Brain pericyte (primary cell): ENCODE results near the gene UTP15.

Experiments used
- DNase-seq: peaks from one replicate; pipeline ENCODE4 v3.0.0-alpha.2; 2012; ENCODE audit warnings: low read depth, low spot score

The UTP15 gene

GRCh38 chr5:73565139-73565968 is at the start of gene UTP15, which contains the start of gene ANKRA2:
Gene UTP15 (plus strand): TSS chr5:73565743. CDS start chr5:73567345, 1,602 bp downstream.
Gene ANKRA2 (minus strand): TSS chr5:73565639. CDS start chr5:73562881, 2,758 bp downstream.
- peak; percentile 88 for DNase-seq

- peak; percentile 38 for DNase-seq
These were observed 45.8 kb upstream of the UTP15 start for GRCh38 chr5:73519531-73520283.

- no peak for DNase-seq
These were observed 42.6 kb upstream of the UTP15 start for GRCh38 chr5:73522989-73523388.

GRCh38 chr5:73523861-73524260 is 41.7 kb upstream of the UTP15 start:
- no peak for DNase-seq

GRCh38 chr5:73525606-73526203 is 39.8 kb upstream of the UTP15 start:
- DNase-seq = no peak

GRCh38 chr5:73528248-73528647 is 37.3 kb upstream of the UTP15 start:
- no peak for DNase-seq

GRCh38 chr5:73529081-73529480 is 36.5 kb upstream of the UTP15 start:
- no peak for DNase-seq

- DNase-seq = no peak
These were observed 34.2 kb upstream of the UTP15 start for GRCh38 chr5:73531356-73531755.

GRCh38 chr5:73532195-73532594 is 33.3 kb upstream of the UTP15 start:
- DNase-seq = no peak

GRCh38 chr5:73534011-73534644 is 31.4 kb upstream of the UTP15 start:
- no peak for DNase-seq

GRCh38 chr5:73534971-73535370 is 30.6 kb upstream of the UTP15 start:
- DNase-seq = no peak

GRCh38 chr5:73539730-73540129 is 25.8 kb upstream of the UTP15 start:
- DNase-seq = no peak

GRCh38 chr5:73540192-73540591 is 25.4 kb upstream of the UTP15 start:
- DNase-seq = no peak

GRCh38 chr5:73542020-73542419 is 23.5 kb upstream of the UTP15 start:
- no peak for DNase-seq

GRCh38 chr5:73544429-73545402 is 20.8 kb upstream of the UTP15 start:
- no peak for DNase-seq

- no peak for DNase-seq
These were observed 20.2 kb upstream of the UTP15 start for GRCh38 chr5:73545403-73545779.

GRCh38 chr5:73550016-73550415 is 15.5 kb upstream of the UTP15 start:
- no peak for DNase-seq

GRCh38 chr5:73552642-73553041 is 12.9 kb upstream of the UTP15 start:
- DNase-seq = no peak

GRCh38 chr5:73558950-73559349 is 6.6 kb upstream of the UTP15 start:
- DNase-seq = no peak

GRCh38 chr5:73564018-73564417 is 1.5 kb upstream of the UTP15 start:
- no peak for DNase-seq

GRCh38 chr5:73564675-73565074 is 868 bp upstream of the UTP15 start:
- no peak for DNase-seq
